NCI-H1092 treated with DMSO at 0.1 percent for 48 hours (cell line): ENCODE results near the gene NTN5.
"Not testable (repeated sequence)": the region's sequence is repeated elsewhere in the genome, so short reads cannot be mapped to it uniquely, and the experiment has no call there.

ENCODE experiments used
- DNase-seq: peaks from one replicate; lab custom pipeline; 2025; lab: John Stamatoyannopoulos, UW

NTN5 gene

GRCh38 chr19:48644355-48644754 lies 28.5 kb downstream of the NTN5 start:
- no peak for DNase-seq

DNA sequence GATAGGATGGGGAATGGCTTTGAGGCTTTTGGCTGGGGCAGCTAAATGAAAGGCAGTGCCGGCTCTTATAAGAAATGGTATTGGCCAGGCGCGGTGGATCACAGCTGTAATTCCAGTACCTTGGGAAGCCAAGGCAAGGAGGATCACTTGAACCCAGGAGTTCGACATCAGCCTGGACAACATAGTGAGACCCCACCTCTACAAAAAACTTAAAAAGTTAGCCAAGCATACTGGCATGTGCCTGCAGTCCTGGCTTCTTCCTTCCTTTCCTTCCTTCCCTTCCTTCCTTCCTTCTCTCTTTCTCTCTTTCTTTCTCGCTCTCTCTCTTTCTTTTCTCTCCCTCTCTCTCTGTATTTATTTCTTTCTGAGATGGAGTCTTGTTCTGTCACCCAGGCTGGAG lies 30.0 kb downstream of the NTN5 start:
- DNase-seq, result no peak

DNA sequence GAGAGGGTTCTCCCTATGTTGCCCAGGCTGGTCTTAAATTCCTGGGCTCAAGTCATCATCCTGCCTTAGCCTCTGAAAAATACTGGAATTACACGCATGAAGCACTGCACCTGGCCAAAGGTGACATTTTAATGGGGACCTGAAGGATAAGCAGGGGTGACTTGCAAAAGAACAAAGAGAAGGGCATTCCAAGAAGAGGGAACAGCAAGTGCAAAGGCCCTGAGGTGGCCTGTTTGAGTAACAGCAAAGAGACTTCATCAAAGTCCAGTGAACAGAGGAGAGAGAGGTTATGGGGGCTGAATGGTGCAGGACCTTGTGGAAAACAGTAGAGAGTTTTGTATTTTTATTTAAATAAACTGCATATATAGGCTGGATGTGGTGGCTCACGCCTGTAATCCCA lies 31.0 kb downstream of the NTN5 start:
- DNase-seq, result no peak

DNA sequence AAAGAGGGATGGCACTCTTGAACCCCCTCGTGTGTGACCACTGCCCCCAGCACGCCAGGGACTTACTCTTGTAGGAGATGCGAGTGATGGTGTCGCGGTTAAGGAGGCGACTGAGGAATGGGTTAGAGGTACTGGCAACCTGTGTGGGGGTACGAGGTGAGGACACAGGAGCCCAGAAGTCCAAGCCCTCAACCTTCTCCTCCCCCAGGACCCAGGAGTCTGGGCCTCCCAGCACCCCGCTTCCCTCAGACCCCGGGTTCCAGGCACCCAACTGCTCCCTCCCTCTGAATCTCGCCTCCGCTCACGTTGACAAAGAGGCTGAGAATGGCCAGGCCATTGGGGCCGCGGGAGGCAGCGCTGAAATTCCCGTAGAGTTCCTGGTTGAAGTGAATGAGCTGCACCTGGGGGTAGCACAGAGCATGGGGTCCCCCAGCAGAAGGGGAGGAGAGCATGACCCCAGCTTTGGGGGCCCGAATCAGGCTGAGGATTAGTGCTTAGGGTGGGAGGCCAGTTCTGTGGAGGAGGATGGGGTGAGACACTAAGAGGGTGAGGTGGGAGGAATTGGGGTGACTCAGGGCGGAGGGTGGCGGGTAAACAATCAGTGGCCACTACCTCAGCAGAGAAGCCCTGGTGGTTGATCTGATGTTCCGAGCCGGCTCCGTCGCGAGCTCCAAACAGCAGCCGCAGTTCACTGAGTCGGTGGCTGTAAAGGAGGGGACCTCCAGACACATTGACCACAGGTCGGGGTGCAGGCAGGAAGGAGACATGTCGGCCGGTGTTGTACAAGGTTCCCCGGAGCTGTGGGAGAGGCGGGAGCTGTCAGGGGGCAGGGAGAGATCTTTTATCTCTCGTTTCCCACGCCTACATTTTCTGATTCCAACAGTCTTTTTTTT lies 33.1 kb downstream of the NTN5 start:
- DNase-seq, result no peak

DNA sequence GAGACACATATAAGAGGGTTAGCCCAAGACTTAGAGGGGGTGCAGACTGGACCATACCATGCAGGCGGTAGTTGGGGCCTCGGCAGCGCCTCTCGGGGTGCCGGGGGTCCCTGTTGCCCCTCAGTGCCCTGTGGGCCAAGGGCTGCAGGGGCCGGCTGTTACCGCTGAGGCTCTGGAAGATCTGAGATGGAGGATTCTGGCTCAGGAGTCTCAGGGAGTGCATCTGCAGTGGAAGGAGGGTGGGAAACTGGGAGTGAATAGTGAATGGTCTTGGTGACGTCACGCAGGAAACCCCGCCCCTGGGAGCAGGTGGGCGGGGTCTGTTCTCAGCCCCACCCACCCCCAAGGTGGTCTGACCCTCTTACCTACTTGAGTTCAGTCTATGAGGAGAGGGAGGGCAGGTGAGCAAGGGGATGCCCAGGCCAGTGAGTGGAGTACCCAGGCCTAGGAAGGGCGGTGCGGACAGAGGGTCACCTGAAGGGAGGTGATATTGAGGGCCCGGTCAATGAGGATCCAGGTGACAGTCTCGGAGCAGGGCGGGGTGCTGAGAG lies 33.9 kb downstream of the NTN5 start:
- DNase-seq, result no peak

- peak; percentile 86 for DNase-seq
These were observed 34.6 kb downstream of the NTN5 start for GRCh38 chr19:48637948-48638830.

DNA sequence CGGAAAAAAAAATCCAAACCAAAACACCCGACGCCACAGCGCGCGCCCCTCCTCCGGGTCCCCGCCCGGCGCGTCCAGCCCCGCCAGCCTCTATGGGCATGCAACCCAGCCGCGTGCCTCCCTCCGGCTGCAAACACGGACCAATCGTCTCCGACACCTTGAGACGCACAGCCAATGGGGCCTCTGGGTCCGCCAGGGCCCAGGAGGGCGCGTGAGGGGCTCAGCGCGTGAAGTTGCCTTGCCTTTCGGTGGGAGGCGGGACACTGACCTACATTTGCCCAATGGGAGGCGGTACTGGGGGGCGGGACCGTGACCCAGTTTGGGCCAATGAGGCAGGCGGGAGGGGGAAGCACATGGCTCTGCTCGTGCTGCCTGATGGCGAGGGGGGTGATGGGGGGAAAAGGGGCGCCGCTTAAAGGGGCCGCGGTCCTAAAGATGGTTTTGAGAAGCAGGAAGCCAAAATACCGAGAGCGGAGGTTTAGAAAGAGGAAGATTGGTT lies 35.3 kb downstream of the NTN5 start:
- DNase-seq, result peak; percentile 94

- peak; percentile 58 for DNase-seq
These were observed 35.9 kb downstream of the NTN5 start, which contains the start of gene DBP for GRCh38 chr19:48636859-48637448. Gene DBP, minus strand, starts transcription at chr19:48637379. Its CDS starts 385 bp downstream, at chr19:48636994.

DNA sequence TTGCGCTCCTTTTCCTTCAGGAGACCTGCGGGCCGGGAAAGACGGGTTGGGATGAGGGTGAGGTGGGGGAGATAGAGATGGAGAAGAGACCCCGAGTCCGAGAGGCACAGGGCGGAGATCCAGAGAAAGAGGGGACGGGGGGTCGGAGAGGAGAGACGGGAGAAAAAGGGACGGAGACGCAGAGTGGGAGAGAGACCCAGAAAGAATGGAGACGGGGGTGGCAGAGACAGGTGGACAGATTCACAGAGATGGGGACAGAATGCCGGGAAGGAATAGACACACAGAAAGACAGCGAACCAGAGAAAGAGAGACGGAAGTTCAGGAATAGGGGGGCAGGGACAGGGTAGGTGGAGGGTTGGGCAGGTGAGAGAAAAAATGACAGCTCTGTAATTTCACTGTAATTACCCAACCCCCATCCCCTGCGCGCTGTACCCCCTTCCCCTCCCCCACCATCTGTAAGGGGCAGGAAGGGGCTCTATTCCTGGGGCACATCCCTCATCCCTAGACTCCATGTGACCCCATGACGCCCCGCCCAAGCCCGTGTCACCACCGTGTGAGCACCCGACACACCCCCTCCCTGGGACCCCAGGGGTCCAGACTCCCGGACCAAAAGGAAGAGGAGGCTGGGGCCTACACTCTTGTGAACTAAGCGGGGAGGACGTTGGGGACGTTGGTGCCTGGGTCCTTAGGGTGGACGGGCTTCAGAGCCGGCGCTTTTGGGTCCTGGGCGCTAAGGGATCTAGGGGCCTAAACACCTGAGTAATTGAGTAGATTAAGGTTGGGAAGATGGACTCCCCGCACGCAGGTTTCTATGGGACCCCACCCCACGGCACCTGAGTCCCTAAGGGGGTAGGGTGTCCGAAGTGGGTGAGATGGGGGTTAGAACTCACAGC lies 36.6 kb downstream of the NTN5 start:
- DNase-seq, result peak; percentile 9

DNA sequence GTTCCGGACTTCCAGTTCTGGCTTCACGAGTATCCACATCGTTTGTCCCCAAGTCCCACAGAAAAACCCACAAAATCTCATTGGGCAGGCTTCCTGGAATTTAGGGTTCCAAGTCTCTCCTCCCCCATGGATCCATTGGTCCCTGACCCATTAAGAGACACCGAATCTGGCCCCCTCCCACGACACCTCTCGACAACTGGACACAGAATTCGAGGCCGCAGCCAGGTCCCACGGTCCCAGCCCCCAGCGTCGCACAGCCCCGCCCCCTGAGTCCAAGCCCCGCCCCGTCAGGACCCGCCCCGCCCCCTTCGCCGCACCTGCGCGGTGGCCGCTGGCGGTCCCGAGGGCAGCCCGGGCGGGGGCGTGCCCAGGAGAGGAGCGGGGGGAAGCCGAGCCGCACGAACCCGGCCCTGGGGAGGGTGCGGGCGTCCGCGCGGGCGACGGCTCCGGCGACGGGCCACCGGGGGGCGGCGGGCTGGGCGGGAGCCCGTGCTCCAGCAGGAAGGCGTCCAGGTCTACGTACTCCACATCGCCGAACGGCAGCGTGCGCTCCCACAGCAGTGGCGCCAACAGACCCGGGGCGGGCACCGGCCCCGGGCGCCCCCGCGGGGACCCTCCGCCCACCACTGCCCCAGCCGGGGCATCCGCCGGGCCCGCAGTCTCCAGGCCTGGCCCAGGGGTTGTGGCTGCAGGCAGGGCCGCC lies 37.4 kb downstream of the NTN5 start:
- DNase-seq, result peak; percentile 58

GRCh38 chr19:48634424-48635262 lies 38.2 kb downstream of the NTN5 start:
- DNase-seq, result peak; percentile 90

DNA sequence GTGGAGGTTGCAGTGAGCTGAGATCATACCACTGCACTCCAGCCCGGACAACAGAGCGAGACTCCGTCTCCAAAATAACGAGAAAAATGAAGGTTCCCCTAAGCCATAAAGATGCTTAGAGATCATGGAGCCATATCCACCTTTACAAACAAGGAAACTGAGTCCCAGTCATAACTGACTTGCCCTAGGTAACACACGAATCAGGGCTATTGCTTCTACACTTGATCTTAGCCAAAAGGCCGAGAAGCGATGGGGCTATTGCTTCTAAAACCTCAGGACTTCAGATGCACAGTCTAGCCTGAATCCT lies 38.8 kb downstream of the NTN5 start:
- DNase-seq, result no peak

- no peak for DNase-seq
These were observed 39.4 kb downstream of the NTN5 start for GRCh38 chr19:48633148-48634035.

GRCh38 chr19:48632692-48633147 lies 40.1 kb downstream of the NTN5 start:
- DNase-seq, result no peak

GRCh38 chr19:48632286-48632685 lies 40.5 kb downstream of the NTN5 start:
- not testable (repeated sequence) for DNase-seq

GRCh38 chr19:48631225-48631624 lies 41.6 kb downstream of the NTN5 start:
- DNase-seq, result no peak

DNA sequence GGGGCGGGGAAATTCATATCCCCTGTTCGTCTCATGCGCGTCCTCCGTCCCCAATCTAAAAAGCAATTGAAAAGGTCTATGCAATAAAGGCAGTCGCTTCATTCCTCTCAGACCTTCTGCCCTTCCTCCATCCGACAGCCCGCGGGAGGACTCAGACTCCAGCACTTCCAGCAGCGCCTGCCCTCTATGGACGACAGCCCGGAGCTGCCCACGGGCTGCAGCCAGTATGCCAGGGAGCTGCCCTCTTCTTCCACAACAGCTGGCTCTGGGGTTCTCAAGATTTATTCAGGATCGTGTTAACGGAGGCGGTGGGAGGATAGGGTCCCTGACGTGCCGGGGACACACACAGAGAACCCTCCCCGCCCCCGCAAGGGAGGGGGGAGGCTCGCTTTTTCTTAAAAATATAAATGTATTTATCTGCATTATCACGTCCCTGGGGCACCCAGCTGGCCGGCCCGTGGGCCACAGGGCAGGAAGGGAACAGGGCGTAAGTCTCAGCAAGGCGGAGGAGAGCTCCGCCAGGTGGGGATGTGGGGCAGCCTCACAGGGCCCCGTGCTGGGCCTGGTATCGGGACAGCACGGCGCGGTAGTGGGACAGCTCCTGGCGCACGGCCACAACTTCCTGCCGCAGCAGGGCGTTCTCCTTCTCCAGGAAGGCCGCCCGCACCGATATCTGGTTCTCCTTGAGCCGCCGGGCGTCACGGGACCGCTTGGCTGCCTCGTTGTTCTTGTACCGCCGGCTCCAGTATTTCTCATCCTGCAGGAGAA lies 42.3 kb downstream of the NTN5 start:
- DNase-seq, result no peak
